HepG2 (cell line): ENCODE data around the gene KDM2B. TPM values are rescaled to one million over a fixed set of nuclear protein-coding genes. Genes with fewer than 3 reads are reported as not detected.

ENCODE experiments used
- ATAC-seq: fragments of 200-7000 bp; cut with Tn5 transposase; 3 replicates; pipeline ENCODE4 v1.9.1; 2020; ENCODE audit warnings: mild to moderate bottlenecking, moderate library complexity
- BruUV-seq: library from RNA; stranded (reverse); fragments of 400-500 nt; replicated peaks from 2 replicates; lab custom pipeline; 2021; lab: Mats Ljungman, UMichigan
- CTCF ChIA-PET: fragments of 300-600 bp; formaldehyde crosslinking; extraction: SDS; loops from one replicate; lab custom pipeline; 2021; ENCODE audit warnings: low total read pairs, inconsistent platforms, low intra/inter-chr PET ratio; lab: Yijun Ruan, JAX
- POLR2A ChIA-PET: fragments of 350-600 bp; sonication (Branson Sonifier 250); formaldehyde crosslinking; loops from one replicate; lab custom pipeline; 2020; ENCODE audit warnings: antibody characterized with exemption, inconsistent platforms; lab: Yijun Ruan, JAX
- DNase-seq: peaks from one replicate; pipeline ENCODE4 v3.0.0-alpha.2; 2015; ENCODE audit warnings: low spot score
- FAIRE-seq: peaks from 3 replicates; lab custom pipeline; 2011; peaks lifted over from hg19 to GRCh38; lab: Jason Lieb, UNC
- H2AFZ ChIP-seq: one replicate; pipeline ENCODE4 v1.6.1; 2011; ENCODE audit warnings: low read length, inconsistent platforms
- H3K27ac ChIP-seq: fragments of 300-600 bp; 3 replicates; pipeline ENCODE4 v1.8.0; 2011; ENCODE audit warnings: mixed run types, mild to moderate bottlenecking, mixed read lengths, low read length, inconsistent platforms; ENCODE audit not compliant: insufficient read depth; ENCODE audit errors: extremely low read length
- H3K27me3 ChIP-seq, 2 experiments: fragments of 200-600 bp in 1 of 2; 2 replicates in 1 of 2; 3 replicates in 1 of 2; pipeline versions ENCODE4 v1.6.0 to v1.8.0; 2011; ENCODE audit warnings: low read length in 2 of 2, mild to moderate bottlenecking in 2 of 2, moderate library complexity in 2 of 2, inconsistent platforms in 1 of 2; ENCODE audit not compliant: insufficient read depth in 2 of 2, control insufficient read depth in 1 of 2
- H3K36me3 ChIP-seq, 2 experiments: fragments of 200-600 bp in 1 of 2; replicated peaks in 1 of 2; 2 replicates in 1 of 2; 3 replicates in 1 of 2; pipeline versions ENCODE4 v1.5.1 to v1.8.0; 2011; ENCODE audit warnings: low read length in 2 of 2, inconsistent platforms in 1 of 2; ENCODE audit not compliant: insufficient read depth in 2 of 2, control insufficient read depth in 1 of 2
- H3K4me1 ChIP-seq: 2 replicates; pipeline ENCODE4 v1.5.1; 2012; ENCODE audit warnings: low read length, inconsistent platforms; ENCODE audit not compliant: insufficient read depth
- H3K4me2 ChIP-seq: 2 replicates; pipeline ENCODE4 v1.6.0; 2011; ENCODE audit warnings: low read depth, low read length, inconsistent platforms
- H3K4me3 ChIP-seq, 3 experiments: fragments of 200-600 bp in 1 of 3; sonication (generic), shearing (Covaris generic) in 1 of 3; replicated peaks in 1 of 3; 2 replicates each; pipeline ENCODE4 v1.5.1; 2011 to 2016; ENCODE audit warnings: low read length in 3 of 3, inconsistent platforms in 2 of 3, low read depth in 2 of 3, mild to moderate bottlenecking in 2 of 3, control low read depth in 1 of 3, mixed read lengths in 1 of 3; ENCODE audit not compliant: insufficient read depth in 1 of 3
- H3K79me2 ChIP-seq: one replicate; pipeline ENCODE4 v1.6.1; 2011; ENCODE audit warnings: low read length, inconsistent platforms; ENCODE audit not compliant: insufficient read depth
- H3K9ac ChIP-seq: 2 replicates; pipeline ENCODE4 v1.6.0; 2011; ENCODE audit warnings: mild to moderate bottlenecking, low read depth, low read length, inconsistent platforms; ENCODE audit not compliant: insufficient read depth
- H3K9me3 ChIP-seq: 2 replicates; pipeline ENCODE4 v1.5.1; 2012; ENCODE audit warnings: mild to moderate bottlenecking, low read length
- H4K20me1 ChIP-seq: 2 replicates; pipeline ENCODE4 v1.6.0; 2011; ENCODE audit warnings: inconsistent platforms, mild to moderate bottlenecking, low read length, moderate library complexity; ENCODE audit not compliant: insufficient read depth
- CSRNP2 ChIP-seq: sonication (generic); formaldehyde crosslinking; conservative IDR thresholded peaks from 2 replicates; pipeline ENCODE4 v1.8.0; 2022; ENCODE audit warnings: low read depth, missing genetic modification reagents
- NFE2L2 ChIP-seq: fragments of 150-350 bp; IDR thresholded peaks from 2 replicates; pipeline ENCODE4 v1.6.1; 2014; ENCODE audit warnings: low read length
- ZFP37 ChIP-seq: sonication (generic); formaldehyde crosslinking; IDR thresholded peaks from 2 replicates; pipeline ENCODE4 v1.4.0; 2020; ENCODE audit warnings: missing genetic modification reagents, borderline replicate concordance
- ZFP82 ChIP-seq: sonication (generic); formaldehyde crosslinking; IDR thresholded peaks from 2 replicates; pipeline ENCODE4 v1.5.1; 2020; ENCODE audit warnings: mild to moderate bottlenecking, missing genetic modification reagents, borderline replicate concordance
- ZNF549 ChIP-seq: sonication (generic); formaldehyde crosslinking; IDR thresholded peaks from 2 replicates; pipeline ENCODE4 v1.5.0; 2020; ENCODE audit warnings: missing genetic modification reagents
- WGBS: methylation state at CpG from one replicate; pipeline ENCODE4 v1.1.6; 2017; ENCODE audit warnings: low lambda C conversion rate; 5-methylcytosine and 5-hydroxymethylcytosine counted together
- in situ Hi-C: cut with HindIII; loops from 2 replicates; pipeline ENCODE4 v1.10.0; 2017; ENCODE audit warnings: low pct_unique_long_range_greater_than_20kb; ENCODE audit not compliant: extremely low pct_ligation_motif_present
- intact Hi-C: fragments of 100-400 bp; cut with micrococcal nuclease; formaldehyde crosslinking; loops from one replicate; pipeline ENCODE4 v1.10.0; 2022; ENCODE audit not compliant: unreplicated experiment
- polyA plus RNA-seq, 8 experiments: library from polyadenylated mRNA; depleted of rRNA in 3 of 8; stranded (reverse) in 7 of 8; unstranded in 1 of 8; fragments of >200 nt; fragmentation: Illumina TruSeq in 4 of 8; extraction: Trizol in 4 of 8; gene quantifications; 2 replicates each; pipeline versions ENCODE4 v1.2.1 to v1.2.3, GENCODE V29; 2011 to 2016; ENCODE audit warnings: low read depth in 4 of 8, missing spikeins in 1 of 8, mixed read lengths in 1 of 8; ENCODE audit not compliant: insufficient read depth in 1 of 8
- total RNA-seq, 5 experiments: library from RNA; depleted of rRNA; stranded (reverse); fragments of >200 nt; fragmentation: Illumina TruSeq; extraction: Trizol; gene quantifications; 2 replicates each; pipeline ENCODE4 v1.2.3, GENCODE V29; 2016; ENCODE audit warnings: low read depth in 1 of 5
- TF ChIP-seq, protein P1 (sequence below): IDR thresholded peaks from 2 replicates; pipeline ENCODE4 v1.4.0; 2020; ENCODE audit warnings: mild to moderate bottlenecking, missing genetic modification reagents
- TF ChIP-seq, protein P2 (sequence below): sonication (generic); formaldehyde crosslinking; IDR thresholded peaks from 2 replicates; pipeline ENCODE4 v1.5.0; 2020; ENCODE audit warnings: missing genetic modification reagents

The KDM2B gene
- total and polyA plus RNA-seq, 2 of the 13 experiments (the other 11 are each of a cell fraction or from before 2014, with no cell fraction given) = 17.5 to 26.1 TPM

GRCh38 chr12:121448771-121449315 lies 132.0 kb downstream of the KDM2B start:
- WGBS = 91% methylated on average over 16 of the region's 16 CpGs
- intact Hi-C loops (no loop called here), in situ Hi-C loops (no loop called here)

More at GRCh38 chr12:121448771-121449315, 132.0 kb downstream of the KDM2B start:
- DNase-seq = no peak
- peaks cover 12% of the 10 kb centered on the region; the same call in 1 of the 2 replicates for H3K4me1 ChIP-seq
- H3K9me3 ChIP-seq = no peaks in the 10 kb centered on the region
- no peaks in the 10 kb centered on the region for H4K20me1 ChIP-seq
- peaks cover 16 to 42% of the 10 kb centered on the region in 2 experiments; a peak in 4 of 5 replicates for H3K36me3 ChIP-seq
- no peak overlapping the region for H3K4me2 ChIP-seq
- H3K9ac ChIP-seq = no peak overlapping the region
- no peak overlapping the region for H2AFZ ChIP-seq
- no peak overlapping the region for H3K4me3 ChIP-seq
- no peaks in the 10 kb centered on the region for H3K27me3 ChIP-seq
- no peak for FAIRE-seq
- BruUV-seq = no TSS peak
- TF ChIP-seq ZNF549 (CRISPR knock-in tag) (no peak), ZFP82 (CRISPR knock-in tag) (no peak), CSRNP2 (CRISPR knock-in tag) (no peak), NFE2L2 (no peak), ZFP37 (CRISPR knock-in tag) (no peak)
- TF ChIP-seq, protein P1, sequence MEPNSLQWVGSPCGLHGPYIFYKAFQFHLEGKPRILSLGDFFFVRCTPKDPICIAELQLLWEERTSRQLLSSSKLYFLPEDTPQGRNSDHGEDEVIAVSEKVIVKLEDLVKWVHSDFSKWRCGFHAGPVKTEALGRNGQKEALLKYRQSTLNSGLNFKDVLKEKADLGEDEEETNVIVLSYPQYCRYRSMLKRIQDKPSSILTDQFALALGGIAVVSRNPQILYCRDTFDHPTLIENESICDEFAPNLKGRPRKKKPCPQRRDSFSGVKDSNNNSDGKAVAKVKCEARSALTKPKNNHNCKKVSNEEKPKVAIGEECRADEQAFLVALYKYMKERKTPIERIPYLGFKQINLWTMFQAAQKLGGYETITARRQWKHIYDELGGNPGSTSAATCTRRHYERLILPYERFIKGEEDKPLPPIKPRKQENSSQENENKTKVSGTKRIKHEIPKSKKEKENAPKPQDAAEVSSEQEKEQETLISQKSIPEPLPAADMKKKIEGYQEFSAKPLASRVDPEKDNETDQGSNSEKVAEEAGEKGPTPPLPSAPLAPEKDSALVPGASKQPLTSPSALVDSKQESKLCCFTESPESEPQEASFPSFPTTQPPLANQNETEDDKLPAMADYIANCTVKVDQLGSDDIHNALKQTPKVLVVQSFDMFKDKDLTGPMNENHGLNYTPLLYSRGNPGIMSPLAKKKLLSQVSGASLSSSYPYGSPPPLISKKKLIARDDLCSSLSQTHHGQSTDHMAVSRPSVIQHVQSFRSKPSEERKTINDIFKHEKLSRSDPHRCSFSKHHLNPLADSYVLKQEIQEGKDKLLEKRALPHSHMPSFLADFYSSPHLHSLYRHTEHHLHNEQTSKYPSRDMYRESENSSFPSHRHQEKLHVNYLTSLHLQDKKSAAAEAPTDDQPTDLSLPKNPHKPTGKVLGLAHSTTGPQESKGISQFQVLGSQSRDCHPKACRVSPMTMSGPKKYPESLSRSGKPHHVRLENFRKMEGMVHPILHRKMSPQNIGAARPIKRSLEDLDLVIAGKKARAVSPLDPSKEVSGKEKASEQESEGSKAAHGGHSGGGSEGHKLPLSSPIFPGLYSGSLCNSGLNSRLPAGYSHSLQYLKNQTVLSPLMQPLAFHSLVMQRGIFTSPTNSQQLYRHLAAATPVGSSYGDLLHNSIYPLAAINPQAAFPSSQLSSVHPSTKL = no peak
- TF ChIP-seq, protein P2, sequence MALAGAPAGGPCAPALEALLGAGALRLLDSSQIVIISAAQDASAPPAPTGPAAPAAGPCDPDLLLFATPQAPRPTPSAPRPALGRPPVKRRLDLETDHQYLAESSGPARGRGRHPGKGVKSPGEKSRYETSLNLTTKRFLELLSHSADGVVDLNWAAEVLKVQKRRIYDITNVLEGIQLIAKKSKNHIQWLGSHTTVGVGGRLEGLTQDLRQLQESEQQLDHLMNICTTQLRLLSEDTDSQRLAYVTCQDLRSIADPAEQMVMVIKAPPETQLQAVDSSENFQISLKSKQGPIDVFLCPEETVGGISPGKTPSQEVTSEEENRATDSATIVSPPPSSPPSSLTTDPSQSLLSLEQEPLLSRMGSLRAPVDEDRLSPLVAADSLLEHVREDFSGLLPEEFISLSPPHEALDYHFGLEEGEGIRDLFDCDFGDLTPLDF (CRISPR knock-in tag) = no peak
- TF ChIP-seq, all 625 proteins: peak for 0
- no peak for ATAC-seq
- Histone ChIP-seq H3K27ac (no peak overlapping the region), H3K79me2 (peaks cover 6% of the 10 kb centered on the region)
- POLR2A ChIA-PET = no interaction called here
- CTCF ChIA-PET = no interaction called here
